AML-193 (cell line): ENCODE data around the gene FAM13A.
"Not testable (repeated sequence)": the region's sequence is repeated elsewhere in the genome, so short reads cannot be mapped to it uniquely, and the experiment has no call there.

Source experiments
- DNase-seq, 2 experiments: peaks; one replicate each; lab custom pipeline; 2025; lab: John Stamatoyannopoulos, UW

The FAM13A gene

GRCh38 chr4:88960576-88960975, 96.4 kb downstream of the FAM13A start:
- peak; percentile 66 to 70 for DNase-seq

GRCh38 chr4:88958080-88958479, 98.9 kb downstream of the FAM13A start:
- DNase-seq = no peak

GRCh38 chr4:88957570-88957969, 99.4 kb downstream of the FAM13A start:
- peak in 1 of 2 experiments; percentile 10 for DNase-seq

DNA sequence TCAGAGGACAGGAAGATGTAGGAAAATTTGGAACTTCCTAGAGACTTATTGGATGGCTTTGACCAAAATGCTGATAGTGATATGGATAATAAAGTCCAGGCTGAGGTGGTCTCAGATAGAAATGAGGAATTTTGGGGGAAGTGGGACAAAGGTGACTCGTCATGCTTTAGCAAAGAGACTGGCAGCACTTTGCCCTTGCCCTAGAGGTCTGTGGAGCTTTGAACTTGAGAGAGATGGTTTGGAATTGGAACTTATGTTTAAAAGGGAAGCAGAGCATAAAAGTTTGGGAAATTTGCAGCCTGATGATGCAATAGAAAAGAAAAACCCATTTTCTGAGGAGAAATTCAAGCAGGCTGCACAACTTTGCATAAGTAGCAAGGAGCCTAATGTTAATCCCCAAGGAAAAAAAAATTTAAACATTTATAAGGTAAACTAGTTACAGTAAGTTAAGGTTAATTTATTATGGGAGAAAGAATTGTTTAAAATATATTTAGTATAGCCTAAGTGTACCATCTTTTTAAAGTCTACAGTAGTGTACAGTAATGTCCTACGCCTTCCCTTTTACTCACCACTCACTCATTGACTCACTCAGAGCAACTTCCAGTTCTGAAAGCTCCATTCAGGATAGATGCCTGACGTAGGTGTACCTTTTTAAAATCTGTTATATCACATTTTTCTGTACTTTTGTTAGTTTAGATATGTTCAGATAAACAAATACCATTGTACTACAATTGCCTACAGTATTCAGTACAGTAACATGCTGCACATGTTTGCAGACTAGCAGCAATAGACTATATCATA, 101.2 kb downstream of the FAM13A start:
- no peak for DNase-seq

DNA sequence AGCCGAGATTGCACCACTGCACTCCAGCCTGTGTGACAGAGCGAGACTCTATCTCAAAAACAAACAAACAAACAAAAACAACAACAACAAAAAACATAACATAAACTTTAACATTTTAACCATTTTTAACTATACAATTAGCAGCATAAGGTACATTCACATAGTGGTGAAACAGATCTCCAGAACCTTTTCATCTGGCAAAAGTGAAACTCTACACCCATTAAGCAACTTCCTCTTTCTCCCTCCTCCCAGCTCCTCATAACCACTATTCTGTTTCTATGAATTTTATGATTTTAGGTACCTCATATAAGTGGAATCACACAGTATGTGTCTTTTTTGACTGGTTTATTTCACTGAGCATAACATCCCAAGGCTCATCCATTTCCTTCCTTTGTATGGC, 103.6 kb downstream of the FAM13A start:
- DNase-seq = peak; percentile 46 to 57

DNA sequence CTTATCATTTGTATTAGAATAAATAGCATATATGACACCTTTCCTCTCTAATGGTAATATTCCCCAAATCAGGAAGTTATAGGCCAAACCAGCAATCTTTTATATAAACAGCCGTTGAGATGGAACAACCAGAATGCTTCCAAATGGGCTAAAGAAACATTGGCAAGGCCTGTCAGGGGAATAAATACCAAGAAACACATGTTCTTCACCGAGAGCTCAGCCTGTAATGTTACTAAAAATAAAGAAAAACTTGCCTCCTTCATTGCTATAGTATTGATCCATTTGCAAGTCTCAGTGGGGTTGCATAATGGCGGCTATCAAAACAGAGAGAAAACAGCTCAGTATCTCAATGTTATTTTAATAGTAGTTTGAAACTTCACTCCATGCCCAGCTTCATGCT, 104.9 kb downstream of the FAM13A start:
- no peak for DNase-seq

GRCh38 chr4:88949605-88950004, 107.4 kb downstream of the FAM13A start:
- no peak for DNase-seq

GRCh38 chr4:88940506-88940905, 116.5 kb downstream of the FAM13A start:
- no peak for DNase-seq

GRCh38 chr4:88939697-88940096, 117.3 kb downstream of the FAM13A start:
- no peak for DNase-seq

- no peak for DNase-seq
Observed at GRCh38 chr4:88938138-88938537, 118.8 kb downstream of the FAM13A start.

DNA sequence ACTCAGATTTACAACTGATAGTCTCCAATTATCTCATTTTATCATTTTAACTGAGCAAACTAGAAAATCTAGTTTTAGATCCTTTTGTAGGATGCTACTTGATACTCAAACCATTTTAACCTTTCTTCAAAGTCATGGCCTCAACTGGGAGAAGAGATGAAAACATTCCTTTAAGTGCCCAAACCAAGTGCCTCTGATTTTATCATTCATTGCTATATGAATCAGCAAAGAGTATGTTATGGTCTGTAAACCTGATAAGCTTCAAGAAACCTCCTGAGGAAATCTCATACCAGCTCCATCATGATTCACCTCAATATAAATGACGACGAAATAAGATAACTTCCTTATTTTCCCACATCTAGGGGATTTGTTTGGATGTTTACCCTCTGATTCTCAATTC, 119.9 kb downstream of the FAM13A start:
- no peak for DNase-seq

DNA sequence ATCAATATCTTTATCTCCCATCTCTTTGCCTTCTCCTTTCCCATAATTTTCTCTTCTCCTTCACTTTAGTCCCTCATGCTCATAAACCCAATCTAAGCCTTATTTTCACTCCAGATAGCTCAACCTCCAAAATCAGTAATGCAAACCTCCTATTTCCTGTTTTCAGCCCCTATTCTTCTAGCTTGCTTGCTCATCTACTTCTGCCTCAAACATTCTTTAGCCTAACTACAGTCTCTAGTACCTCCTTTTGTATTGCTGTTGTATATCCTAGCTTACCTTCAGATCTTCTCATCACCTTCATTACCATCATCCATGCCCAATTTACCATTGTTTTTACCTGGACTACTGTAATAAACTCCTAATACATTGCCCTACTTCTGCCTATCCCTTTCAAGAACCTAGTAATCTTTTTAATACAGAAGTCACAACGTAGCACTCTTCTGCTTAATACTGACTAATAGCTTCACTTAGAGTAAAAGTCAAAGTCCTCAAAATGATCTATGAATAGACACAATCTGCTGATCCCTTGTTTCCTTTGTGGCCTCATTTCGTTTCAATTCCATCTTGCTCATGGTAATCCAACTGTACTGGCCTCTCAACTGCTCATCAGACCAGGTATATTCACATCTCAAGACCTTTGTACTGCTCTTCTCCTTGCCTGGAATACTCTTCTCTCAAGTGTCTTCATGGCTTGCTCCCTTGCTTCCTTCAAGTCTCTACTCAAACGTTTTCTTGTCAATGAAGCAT, 123.4 kb downstream of the FAM13A start:
- DNase-seq = no peak

DNA sequence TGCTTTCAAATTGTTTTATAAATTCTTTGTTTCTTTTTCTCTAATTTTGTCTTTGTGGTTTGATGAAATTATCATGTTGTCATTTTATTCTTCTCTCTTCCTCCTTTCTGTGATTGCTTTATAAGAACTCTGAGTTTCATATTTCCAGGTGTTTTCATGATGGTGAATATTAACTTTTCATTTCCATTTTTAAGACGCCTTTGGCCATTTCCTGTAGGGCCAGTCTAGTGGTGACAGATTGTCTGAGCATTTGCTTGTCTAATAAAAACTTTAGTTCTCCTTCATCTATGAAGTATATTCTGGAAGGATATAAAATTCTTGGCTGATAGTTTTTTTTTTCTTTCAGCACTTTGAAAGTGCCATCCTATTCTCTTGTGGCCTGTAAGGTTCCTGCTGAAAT, 128.1 kb downstream of the FAM13A start:
- DNase-seq = no peak

DNA sequence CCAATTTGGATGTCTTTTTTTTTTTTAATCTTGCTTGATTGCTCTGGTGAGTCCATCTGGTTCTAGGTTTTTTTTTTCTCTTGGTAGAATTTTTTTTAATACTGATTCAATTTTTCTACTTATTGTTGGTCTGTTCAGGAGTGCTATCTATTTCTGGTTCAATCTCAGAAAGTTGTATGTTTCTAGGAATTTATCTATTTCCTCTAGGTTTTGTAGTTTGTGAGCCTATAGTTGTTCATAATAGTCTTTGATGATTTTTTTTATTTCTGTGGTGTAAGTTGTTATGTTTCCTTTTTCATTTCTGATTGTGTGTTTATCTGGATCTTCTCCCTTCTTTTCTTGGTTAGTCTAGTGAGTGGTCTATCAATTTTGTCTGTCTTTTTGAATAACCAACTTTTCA, 129.6 kb downstream of the FAM13A start:
- no peak for DNase-seq

DNA sequence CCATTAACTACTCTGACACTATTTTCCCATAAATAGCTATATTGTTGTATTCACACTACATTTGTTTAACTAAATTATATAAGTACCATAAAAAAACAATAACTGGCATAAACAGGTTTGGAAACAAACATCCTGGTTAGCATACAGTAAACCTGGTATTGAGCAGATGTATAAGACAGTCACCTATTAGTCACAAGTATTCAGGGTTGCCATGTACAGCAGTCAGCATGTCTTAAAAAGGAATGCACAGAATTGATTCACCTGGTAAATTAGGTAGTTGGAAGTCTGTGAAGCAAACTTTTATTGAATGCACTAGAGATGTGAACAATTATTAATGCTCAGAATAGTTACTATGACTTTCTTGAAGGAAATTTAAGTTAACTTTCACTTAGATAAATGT, 137.9 kb downstream of the FAM13A start:
- no peak for DNase-seq

GRCh38 chr4:88913181-88913580, 143.8 kb downstream of the FAM13A start:
- DNase-seq = not testable (repeated sequence)

GRCh38 chr4:88911246-88912212, 145.5 kb downstream of the FAM13A start:
- no peak for DNase-seq

DNA sequence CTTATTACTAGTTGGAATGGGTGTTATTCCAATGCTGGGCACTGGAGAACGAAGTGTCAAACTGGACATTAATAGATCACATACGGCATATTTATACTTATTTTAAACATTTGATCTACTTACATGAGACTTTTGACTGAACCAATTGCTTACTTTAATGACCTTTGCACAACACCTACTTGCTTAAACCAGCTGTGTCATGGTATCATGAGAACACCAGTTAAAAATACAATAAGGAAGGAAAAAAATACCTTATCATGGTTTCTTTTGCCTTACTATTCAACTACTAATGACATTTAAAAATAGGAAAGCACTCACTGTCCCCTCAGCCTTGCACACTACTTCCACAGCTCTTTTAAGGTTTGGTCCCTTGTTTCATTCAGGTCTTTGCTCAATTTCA, 146.9 kb downstream of the FAM13A start:
- no peak for DNase-seq

DNA sequence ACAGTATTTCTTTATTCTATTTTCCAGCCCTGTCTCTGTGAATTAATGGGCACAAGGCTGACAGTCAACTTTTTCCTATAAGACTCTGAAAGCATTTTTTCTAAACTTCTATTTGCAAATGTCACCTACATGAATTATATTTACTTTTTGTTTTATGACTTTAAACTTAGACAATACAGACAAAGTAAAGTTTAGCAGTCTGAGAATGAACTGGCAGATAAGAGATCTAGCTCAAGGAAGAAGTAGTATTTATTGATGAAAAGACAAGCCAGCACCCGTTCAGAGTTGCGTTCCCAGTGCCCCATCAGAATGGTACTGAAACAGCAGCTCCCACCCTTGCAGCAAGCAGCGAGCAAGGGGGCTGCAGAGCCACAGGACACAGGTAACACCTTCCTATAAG, 148.5 kb downstream of the FAM13A start:
- no peak for DNase-seq

- DNase-seq = no peak
Observed at GRCh38 chr4:88908003-88908402, 149.0 kb downstream of the FAM13A start.

GRCh38 chr4:88907478-88907877, 149.5 kb downstream of the FAM13A start:
- DNase-seq = no peak

DNA sequence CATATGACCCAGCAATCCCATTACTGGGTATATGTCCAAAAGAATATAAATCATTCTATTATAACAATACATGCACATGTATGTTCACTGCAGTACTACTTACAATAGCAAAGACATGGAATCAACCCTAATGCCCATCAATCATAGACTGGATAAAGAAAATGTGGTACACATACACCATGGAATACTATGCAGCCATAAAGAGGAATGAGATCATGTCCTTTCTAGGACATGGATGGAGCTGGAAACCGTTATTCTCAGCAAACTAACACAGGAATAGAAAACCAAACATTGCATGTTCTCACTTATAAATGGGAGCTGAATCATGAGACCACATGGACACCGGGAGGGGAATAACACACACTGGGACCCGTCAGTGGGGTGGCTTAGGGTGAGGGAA, 152.7 kb downstream of the FAM13A start:
- DNase-seq = not testable (repeated sequence)
